K562 (cell line): ENCODE data around the gene DCTN2. TPM values are rescaled to one million over a fixed set of nuclear protein-coding genes. Genes with fewer than 3 reads are reported as not detected.

Experiments
- AFF1 ChIP-seq, 2 experiments: fragments of 450-650 bp; IDR thresholded peaks; 2 replicates each; pipeline ENCODE4 v1.6.1; 2018; ENCODE audit warnings: mild to moderate bottlenecking in 2 of 2, low read depth in 1 of 2; ENCODE audit not compliant: partially characterized antibody in 2 of 2
- CEBPG ChIP-seq, 3 experiments: fragments of 200-800 bp in 1 of 3; sonication (Bioruptor generic) in 1 of 3; sonication (generic) in 1 of 3; formaldehyde crosslinking in 1 of 3; IDR thresholded peaks in 2 of 3; conservative IDR thresholded peaks in 1 of 3; 2 replicates each; pipeline versions ENCODE4 v1.6.1 to v1.8.0; 2016 to 2022; ENCODE audit warnings: missing compliant biosample characterization in 2 of 3, missing genetic modification characterization in 2 of 3, mild to moderate bottlenecking in 1 of 3, missing genetic modification reagents in 1 of 3
- CREB3 ChIP-seq: fragments of 450-650 bp; conservative IDR thresholded peaks from 2 replicates; pipeline ENCODE4 v1.6.1; 2016; ENCODE audit warnings: missing genetic modification characterization, low read depth, mild to moderate bottlenecking, missing compliant biosample characterization, moderate library complexity
- DEAF1 ChIP-seq: fragments of 450-650 bp; formaldehyde crosslinking; IDR thresholded peaks from 2 replicates; pipeline ENCODE4 v1.4.0; 2020; ENCODE audit warnings: mild to moderate bottlenecking, moderate library complexity
- FOXO4 ChIP-seq: fragments of 450-650 bp; formaldehyde crosslinking; IDR thresholded peaks from 2 replicates; pipeline ENCODE4 v1.4.0; 2020; ENCODE audit warnings: mild to moderate bottlenecking, moderate library complexity
- MTA2 ChIP-seq: fragments of 450-650 bp; IDR thresholded peaks from 2 replicates; pipeline ENCODE4 v1.6.1; 2016; ENCODE audit warnings: low read depth
- NRF1 ChIP-seq, 2 experiments: fragments of 450-650 bp; IDR thresholded peaks in 1 of 2; conservative IDR thresholded peaks in 1 of 2; 2 replicates each; pipeline ENCODE4 v1.6.1; 2014; ENCODE audit warnings: mild to moderate bottlenecking in 2 of 2
- OTX1 ChIP-seq: fragments of 450-650 bp; formaldehyde crosslinking; IDR thresholded peaks from 2 replicates; pipeline ENCODE4 v1.4.0; 2022; ENCODE audit warnings: mild to moderate bottlenecking
- PHF20 ChIP-seq: fragments of 450-650 bp; IDR thresholded peaks from 2 replicates; pipeline ENCODE4 v1.6.1; 2018; ENCODE audit not compliant: partially characterized antibody
- PRPF4 ChIP-seq: fragments of 200-400 bp; formaldehyde crosslinking; IDR thresholded peaks from one replicate; pipeline ENCODE4 v1.6.1; 2017; ENCODE audit warnings: low read length, low read depth, mild to moderate bottlenecking; ENCODE audit not compliant: insufficient read depth, poor library complexity, severe bottlenecking
- RB1 ChIP-seq: fragments of 450-650 bp; IDR thresholded peaks from 2 replicates; pipeline ENCODE4 v1.6.1; 2017; ENCODE audit warnings: low read depth, mild to moderate bottlenecking
- SREBF2 ChIP-seq: sonication (generic); formaldehyde crosslinking; IDR thresholded peaks from 2 replicates; pipeline ENCODE4 v1.4.0; 2020; ENCODE audit warnings: mild to moderate bottlenecking, missing genetic modification reagents
- SRSF9 ChIP-seq: fragments of 200-400 bp; formaldehyde crosslinking; IDR thresholded peaks from 2 replicates; pipeline ENCODE4 v1.6.1; 2017; ENCODE audit warnings: low read depth, low read length, borderline replicate concordance
- ZBTB8A ChIP-seq: fragments of 450-650 bp; IDR thresholded peaks from 2 replicates; pipeline ENCODE4 v1.6.1; 2018; ENCODE audit warnings: mild to moderate bottlenecking, moderate library complexity; ENCODE audit not compliant: partially characterized antibody
- ZNF398 ChIP-seq: fragments of 250-450 bp; sonication (Bioruptor Pico); IDR thresholded peaks from 2 replicates; pipeline ENCODE4 v1.8.0; 2021; ENCODE audit warnings: moderate library complexity, mild to moderate bottlenecking, inconsistent platforms
- ZNF644 ChIP-seq: fragments of 200-800 bp; sonication (Bioruptor generic); IDR thresholded peaks from 2 replicates; pipeline ENCODE4 v1.6.1; 2016; ENCODE audit warnings: low read depth, missing genetic modification characterization, missing compliant biosample characterization
- ZSCAN32 ChIP-seq: fragments of 450-650 bp; formaldehyde crosslinking; IDR thresholded peaks from 2 replicates; pipeline ENCODE4 v1.4.0; 2020; ENCODE audit warnings: mild to moderate bottlenecking, moderate library complexity
- polyA plus RNA-seq, 8 experiments: library from polyadenylated mRNA; depleted of rRNA in 4 of 8; stranded (reverse) in 5 of 8; unstranded in 3 of 8; fragments of >200 nt; fragmentation: Nextera tagmentation in 2 of 8; fragmentation: Illumina TruSeq in 1 of 8; extraction: Ambion mirVana in 2 of 8; extraction: Trizol in 1 of 8; gene quantifications; 2 replicates each; pipeline versions ENCODE4 v1.2.1 to v1.2.3, GENCODE V29; 2011 to 2014; ENCODE audit warnings: inconsistent platforms in 1 of 8, missing spikeins in 1 of 8
- total RNA-seq, 7 experiments: library from RNA; depleted of rRNA in 6 of 7; stranded (reverse); fragments of >200 nt in 6 of 7; fragmentation: Illumina TruSeq in 2 of 7; extraction: Trizol in 2 of 7; gene quantifications; 2 replicates each; pipeline versions ENCODE4 v1.2.1 to v1.2.3, GENCODE V29; 2011 to 2021; ENCODE audit warnings: low replicate concordance in 1 of 7

Gene DCTN2
- total and polyA plus RNA-seq, 9 of the 15 experiments (the other 6 are each of a cell fraction or from before 2014, with no cell fraction given) = 43.6 to 270 (median 125) TPM

- TF ChIP-seq SREBF2 (CRISPR knock-in tag) (no peak), CEBPG (CRISPR knock-in tag; IDR thresholded peaks at IDR 0.05) (peak; percentile 63; the same call in 1 of the 2 replicates), CEBPG (tag; conservative IDR thresholded peaks at IDR 0.05 in 1 of 2, IDR thresholded peaks at IDR 0.05 in 1 of 2) (peak in 1 of 2 experiments; percentile 61; a peak in 2 of 4 replicates), ZSCAN32 (CRISPR knock-in tag) (no peak), CREB3 (no peak), ZBTB8A (no peak), RB1 (no peak), ZNF398 (no peak), AFF1 (IDR thresholded peaks at IDR 0.05; ENCODE audit: low read depth in 1 of 2, partially characterized antibody in 2 of 2) (no peak), PHF20 (no peak), FOXO4 (no peak), MTA2 (peak; percentile 92), ZNF644 (no peak), SRSF9 (no peak), PRPF4 (no peak), NRF1 (conservative IDR thresholded peaks at IDR 0.05 in 1 of 2, IDR thresholded peaks at IDR 0.05 in 1 of 2) (0 out of 4 replicates have a peak, but pooled peaks of 1 of the 2 experiments have one; percentile 6), DEAF1 (no peak), OTX1 (CRISPR knock-in tag) (no peak)
These were observed 5.3 kb upstream of the DCTN2 start (continued) for GRCh38 chr12:57552306-57552651.
